ENCODE results near the gene UBAC2.
"Not testable (repeated sequence)": the region's sequence is repeated elsewhere in the genome, so short reads cannot be mapped to it uniquely, and the experiment has no call there.

Gene UBAC2

GRCh38 chr13:99249178-99249577 is 48.5 kb downstream of the UBAC2 start:
- not testable (repeated sequence) for DNase-seq (ENCODE audit: low read depth, low spot score)

- DNase-seq (ENCODE audit: low read depth, low spot score), result not testable (repeated sequence)
Observed at GRCh38 chr13:99249606-99250005, 49.0 kb downstream of the UBAC2 start.

- DNase-seq (ENCODE audit: low read depth, low spot score), result no peak
Observed at GRCh38 chr13:99250982-99251825, 50.5 kb downstream of the UBAC2 start.

- DNase-seq (ENCODE audit: low read depth, low spot score), result no peak
Observed at GRCh38 chr13:99251921-99252320, 51.3 kb downstream of the UBAC2 start.

GRCh38 chr13:99254830-99255229 is 54.2 kb downstream of the UBAC2 start:
- DNase-seq (ENCODE audit: low read depth, low spot score), result no peak

- no peak for DNase-seq (ENCODE audit: low read depth, low spot score)
Observed at GRCh38 chr13:99255271-99255670, 54.6 kb downstream of the UBAC2 start.

GRCh38 chr13:99256283-99256682 is 55.6 kb downstream of the UBAC2 start:
- no peak for DNase-seq (ENCODE audit: low read depth, low spot score)

- DNase-seq (ENCODE audit: low read depth, low spot score), result no peak
Observed at GRCh38 chr13:99256709-99257108, 56.1 kb downstream of the UBAC2 start.

- DNase-seq (ENCODE audit: low read depth, low spot score), result no peak
Observed at GRCh38 chr13:99257291-99257690, 56.6 kb downstream of the UBAC2 start.

GRCh38 chr13:99258210-99258860 is 57.7 kb downstream of the UBAC2 start, which contains the start of gene GPR18:
Gene GPR18, minus strand, starts transcription at chr13:99258379. Its CDS starts 2,507 bp downstream, at chr13:99255872.
- DNase-seq (ENCODE audit: low read depth, low spot score), result no peak

- no peak for DNase-seq (ENCODE audit: low read depth, low spot score)
Observed at GRCh38 chr13:99258946-99259345, 58.3 kb downstream of the UBAC2 start.

GRCh38 chr13:99260216-99260615 is 59.6 kb downstream of the UBAC2 start:
- DNase-seq (ENCODE audit: low read depth, low spot score), result no peak

- no peak for DNase-seq (ENCODE audit: low read depth, low spot score)
Observed at GRCh38 chr13:99261059-99261458, 60.4 kb downstream of the UBAC2 start.

GRCh38 chr13:99263126-99263785 is 62.6 kb downstream of the UBAC2 start:
- no peak for DNase-seq (ENCODE audit: low read depth, low spot score)

- no peak for DNase-seq (ENCODE audit: low read depth, low spot score)
Observed at GRCh38 chr13:99264051-99264450, 63.4 kb downstream of the UBAC2 start.

GRCh38 chr13:99265162-99265800 is 64.6 kb downstream of the UBAC2 start:
- DNase-seq (ENCODE audit: low read depth, low spot score), result no peak

- no peak for DNase-seq (ENCODE audit: low read depth, low spot score)
Observed at GRCh38 chr13:99265821-99266426, 65.3 kb downstream of the UBAC2 start.

GRCh38 chr13:99266827-99267226 is 66.2 kb downstream of the UBAC2 start:
- DNase-seq (ENCODE audit: low read depth, low spot score), result no peak

- DNase-seq (ENCODE audit: low read depth, low spot score), result no peak
Observed at GRCh38 chr13:99267927-99268326, 67.3 kb downstream of the UBAC2 start.

- no peak for DNase-seq (ENCODE audit: low read depth, low spot score)
Observed at GRCh38 chr13:99268822-99269221, 68.2 kb downstream of the UBAC2 start.

GRCh38 chr13:99269627-99270241 is 69.1 kb downstream of the UBAC2 start:
- no peak for DNase-seq (ENCODE audit: low read depth, low spot score)

Measured in activated CD4-positive, CD25-positive, alpha-beta regulatory T cell treated with anti-CD3 and anti-CD28 coated beads, Interleukin-2, amount 50 U/mL, for 16 hours (primary cell).